HK-2 (cell line): ENCODE measurements around the gene DPP3.

Experiments used
- DNase-seq: peaks from one replicate; pipeline ENCODE4 v3.0.0-alpha.2; 2018; ENCODE audit not compliant: unreplicated experiment

Gene DPP3

DNA sequence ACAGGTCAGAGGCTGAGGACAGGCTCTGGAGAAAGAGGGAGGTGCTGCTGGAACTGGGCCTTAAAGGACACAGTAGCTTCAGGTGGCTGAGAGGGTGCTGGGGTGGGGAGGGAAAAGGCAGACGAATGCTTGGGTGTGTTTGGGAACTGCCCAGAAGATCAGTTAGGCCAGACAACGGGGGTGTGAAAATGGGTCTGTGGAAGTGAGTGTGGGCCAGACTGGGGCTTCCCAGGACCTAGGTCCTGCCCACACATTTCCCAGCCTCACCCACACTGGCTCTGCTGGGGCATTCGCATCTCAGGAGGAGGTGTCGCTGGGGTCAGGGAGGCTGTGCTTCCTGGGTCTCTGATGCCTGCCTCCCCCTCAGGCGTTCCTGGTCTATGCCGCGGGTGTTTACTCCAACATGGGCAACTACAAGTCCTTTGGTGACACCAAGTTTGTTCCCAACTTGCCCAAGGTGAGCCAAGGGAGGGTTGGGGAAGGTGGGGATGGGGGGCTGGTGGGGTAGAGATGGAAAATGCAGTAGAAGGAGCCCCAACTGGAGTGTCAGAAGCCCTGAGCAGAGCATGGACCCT is 4.7 kb downstream of the DPP3 start:
- no peak for DNase-seq

DNA sequence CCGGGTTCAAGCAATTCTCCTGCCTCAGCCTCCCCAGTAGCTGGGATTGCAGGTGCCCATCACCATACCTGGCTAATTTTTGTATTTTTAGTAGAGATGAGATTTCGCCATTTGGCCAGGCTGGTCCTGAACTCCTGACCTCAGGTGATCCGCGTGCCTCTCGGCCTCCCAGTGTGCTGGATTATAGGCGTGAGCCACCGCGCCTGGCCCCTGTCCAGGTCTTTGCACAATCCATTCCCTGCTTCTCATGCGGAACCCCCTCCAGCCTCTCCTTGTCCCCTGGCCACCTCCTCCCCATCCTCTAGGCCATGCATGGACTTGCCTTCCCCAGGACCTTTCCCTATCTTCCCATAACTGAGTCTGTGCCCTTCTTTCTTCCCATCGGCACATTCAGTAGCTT is 8.7 kb downstream of the DPP3 start:
- DNase-seq = no peak

DNA sequence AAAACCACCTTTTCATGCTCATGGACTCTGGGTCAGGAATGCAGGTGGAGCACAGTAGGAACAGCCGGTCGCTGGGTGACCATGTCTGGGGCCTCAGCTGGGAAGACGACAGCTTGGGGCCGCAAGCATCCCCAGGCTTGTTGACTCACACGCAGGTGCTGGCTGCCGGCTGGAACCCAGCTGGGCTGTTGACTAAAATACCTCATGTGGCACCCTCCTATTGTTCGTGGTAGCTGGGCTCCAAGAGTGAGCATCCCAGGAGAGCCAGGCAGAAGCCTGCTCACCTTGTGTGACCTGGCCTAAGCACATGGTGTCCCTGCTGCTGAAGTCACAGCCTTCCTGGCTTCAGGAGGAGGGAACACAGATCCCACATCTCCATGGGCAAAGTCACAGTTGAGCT is 9.4 kb downstream of the DPP3 start:
- DNase-seq = no peak

DNA sequence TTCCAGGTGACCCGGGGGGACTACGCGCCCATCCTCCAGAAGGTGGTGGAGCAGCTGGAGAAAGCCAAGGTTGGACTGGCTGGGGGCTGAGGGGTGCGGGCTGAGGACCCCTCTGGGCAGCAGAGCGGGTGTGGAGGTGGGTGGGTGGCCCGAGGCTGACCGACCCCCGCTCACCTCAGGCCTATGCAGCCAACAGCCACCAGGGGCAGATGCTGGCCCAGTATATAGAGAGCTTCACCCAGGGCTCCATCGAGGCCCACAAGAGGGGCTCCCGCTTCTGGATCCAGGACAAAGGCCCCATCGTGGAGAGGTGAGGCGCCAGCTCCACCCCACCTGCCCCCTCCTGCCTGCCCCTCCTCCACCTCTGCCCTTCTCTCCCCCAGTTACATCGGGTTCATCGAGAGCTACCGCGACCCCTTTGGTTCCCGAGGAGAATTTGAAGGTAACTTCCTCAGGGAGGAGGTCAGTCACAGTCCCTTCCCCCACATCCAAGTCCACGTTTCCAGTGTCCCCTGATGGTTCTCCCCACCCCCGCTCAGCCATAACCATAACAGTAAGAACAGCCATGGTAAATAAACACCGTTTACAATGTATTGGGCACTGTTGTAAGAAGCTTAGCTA is 11.2 kb downstream of the DPP3 start:
- DNase-seq = no peak

DNA sequence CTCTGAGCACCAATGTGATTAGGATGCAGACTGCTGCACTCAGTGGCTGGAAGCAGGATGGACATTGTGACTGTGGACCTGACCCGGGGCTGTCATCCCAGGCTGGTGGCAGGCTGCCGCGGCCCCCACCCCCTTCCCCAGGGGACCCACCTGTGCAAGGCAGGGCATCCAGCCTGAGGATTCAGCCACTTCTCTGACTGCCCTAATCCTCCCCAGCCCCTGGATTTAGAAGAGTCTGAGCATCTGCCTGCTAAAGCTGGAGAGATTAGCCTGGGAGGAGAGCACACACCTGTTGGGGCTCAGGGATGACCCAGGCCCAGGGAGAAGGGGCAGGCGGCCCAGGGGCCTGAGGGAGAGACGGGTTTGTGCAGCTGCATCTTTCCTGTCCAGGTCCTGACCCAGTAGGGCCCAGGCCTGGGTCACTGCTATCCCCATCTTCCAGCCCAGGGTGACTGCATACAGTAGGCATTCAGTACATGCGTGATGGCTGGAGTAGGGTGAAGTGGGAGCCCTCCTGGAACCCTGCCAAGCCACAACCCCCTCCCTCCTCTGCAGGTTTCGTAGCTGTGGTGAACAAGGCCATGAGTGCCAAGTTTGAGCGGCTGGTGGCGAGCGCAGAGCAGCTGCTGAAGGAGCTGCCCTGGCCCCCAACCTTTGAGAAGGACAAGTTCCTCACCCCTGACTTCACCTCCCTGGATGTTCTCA is 12.1 kb downstream of the DPP3 start:
- no peak for DNase-seq

DNA sequence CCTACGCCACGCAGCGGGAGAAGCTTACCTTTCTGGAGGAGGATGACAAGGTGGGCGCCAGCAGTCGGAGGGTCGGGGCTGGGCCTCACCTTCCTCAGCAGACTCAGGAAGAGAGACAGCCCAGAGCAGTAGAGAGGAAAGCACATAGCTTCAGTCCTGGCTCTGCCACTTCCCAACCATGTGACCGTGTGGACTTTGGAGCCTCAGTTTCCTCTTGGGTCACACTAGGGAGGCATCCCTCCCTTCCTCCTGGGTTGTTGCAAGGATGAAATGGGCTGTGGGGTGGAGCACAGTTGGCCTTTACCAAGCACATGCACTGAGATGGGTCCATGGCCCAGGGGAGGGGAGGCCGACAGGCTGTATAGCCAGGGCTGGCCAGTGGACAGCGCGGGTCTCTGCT is 12.9 kb downstream of the DPP3 start:
- DNase-seq = no peak

DNA sequence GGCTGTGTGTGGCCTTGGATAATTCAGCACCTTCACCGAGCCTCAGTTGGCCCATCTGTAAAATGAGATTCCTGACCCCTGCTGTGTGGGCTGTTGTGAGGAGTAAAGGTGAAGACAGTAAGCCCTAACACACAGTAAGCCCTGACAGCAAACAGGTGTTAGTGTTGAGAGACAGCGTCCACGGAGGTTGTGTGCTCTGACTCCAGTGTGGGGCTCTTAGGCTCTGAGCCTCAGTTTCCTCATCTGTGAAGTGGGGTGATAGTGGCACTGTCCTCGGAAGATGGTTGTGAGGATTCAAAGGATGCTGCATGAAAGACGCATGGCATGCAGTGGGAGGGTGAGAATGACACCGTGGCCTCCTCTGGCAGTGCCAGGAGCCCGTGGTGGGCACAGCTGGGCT is 14.2 kb downstream of the DPP3 start:
- no peak for DNase-seq

DNA sequence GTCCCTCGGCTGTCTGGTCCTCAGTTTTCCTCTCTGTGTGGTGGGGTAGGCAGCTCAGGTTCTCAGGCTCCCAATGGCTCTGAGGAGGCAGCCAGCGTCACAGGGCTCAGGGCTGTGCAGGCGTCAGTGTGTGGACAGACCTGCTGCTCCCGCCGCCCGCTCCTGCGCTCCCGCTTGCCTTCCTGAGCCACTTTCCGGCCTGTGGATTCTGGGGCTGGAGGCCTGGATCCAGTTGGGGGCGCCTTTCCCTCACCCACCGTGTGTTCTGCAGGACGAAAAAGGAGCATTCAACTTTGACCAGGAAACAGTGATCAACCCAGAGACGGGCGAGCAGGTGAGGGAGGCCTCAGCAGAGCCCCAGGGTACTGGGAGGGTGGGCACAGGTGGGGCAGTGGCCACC is 14.7 kb downstream of the DPP3 start:
- no peak for DNase-seq

DNA sequence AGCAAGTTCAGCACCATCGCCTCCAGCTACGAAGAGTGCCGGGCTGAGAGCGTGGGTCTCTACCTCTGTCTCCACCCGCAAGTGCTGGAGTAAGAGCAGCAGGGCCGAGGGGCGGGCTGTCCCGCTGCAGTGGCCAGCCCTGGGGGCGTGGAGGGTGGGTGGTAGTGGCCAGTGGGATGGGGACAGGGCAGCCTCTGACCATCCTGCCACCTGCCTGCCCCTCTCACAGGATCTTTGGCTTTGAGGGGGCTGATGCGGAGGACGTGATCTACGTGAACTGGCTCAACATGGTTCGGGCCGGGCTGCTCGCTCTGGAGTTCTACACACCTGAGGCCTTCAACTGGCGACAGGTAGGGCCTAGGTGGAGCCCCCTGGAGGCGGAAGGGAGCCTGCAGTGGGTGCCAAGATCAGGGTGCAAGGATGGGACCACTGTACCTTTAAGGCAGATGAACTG is 15.2 kb downstream of the DPP3 start:
- DNase-seq = no peak

DNA sequence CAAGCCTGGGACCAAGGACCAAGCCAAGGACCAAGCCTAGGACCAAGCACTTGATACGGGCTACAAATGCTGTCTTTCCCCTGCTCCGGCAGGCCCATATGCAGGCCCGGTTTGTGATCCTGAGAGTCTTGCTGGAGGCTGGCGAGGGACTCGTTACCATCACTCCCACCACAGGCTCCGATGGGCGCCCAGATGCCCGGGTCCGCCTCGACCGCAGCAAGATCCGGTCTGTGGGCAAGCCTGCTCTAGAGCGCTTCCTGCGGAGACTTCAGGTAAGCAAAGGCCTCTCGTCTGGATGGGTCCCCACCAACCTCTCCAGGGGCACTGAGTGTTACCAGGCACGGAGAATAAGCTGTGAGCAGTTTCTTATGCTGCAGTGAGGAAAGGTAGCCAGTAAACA is 17.0 kb downstream of the DPP3 start:
- no peak for DNase-seq

DNA sequence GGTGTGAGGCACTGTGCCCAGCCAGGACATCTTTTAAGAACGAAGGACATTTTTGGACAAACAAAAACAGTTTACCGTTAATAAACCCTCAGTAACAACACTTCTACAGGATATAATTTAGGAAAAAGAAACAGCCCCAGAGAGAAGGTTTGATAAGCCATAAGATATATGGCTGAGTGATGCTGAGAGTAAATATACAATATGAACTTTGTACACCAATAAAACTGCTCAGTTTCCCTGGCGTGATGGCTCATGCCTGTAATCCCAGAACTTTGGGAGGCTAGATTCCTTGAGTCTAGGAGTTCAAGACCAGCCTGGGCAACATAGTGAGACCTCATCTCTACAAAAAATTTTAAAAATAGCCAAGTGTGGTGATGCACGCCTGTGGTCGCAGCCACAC is 18.3 kb downstream of the DPP3 start:
- no peak for DNase-seq

DNA sequence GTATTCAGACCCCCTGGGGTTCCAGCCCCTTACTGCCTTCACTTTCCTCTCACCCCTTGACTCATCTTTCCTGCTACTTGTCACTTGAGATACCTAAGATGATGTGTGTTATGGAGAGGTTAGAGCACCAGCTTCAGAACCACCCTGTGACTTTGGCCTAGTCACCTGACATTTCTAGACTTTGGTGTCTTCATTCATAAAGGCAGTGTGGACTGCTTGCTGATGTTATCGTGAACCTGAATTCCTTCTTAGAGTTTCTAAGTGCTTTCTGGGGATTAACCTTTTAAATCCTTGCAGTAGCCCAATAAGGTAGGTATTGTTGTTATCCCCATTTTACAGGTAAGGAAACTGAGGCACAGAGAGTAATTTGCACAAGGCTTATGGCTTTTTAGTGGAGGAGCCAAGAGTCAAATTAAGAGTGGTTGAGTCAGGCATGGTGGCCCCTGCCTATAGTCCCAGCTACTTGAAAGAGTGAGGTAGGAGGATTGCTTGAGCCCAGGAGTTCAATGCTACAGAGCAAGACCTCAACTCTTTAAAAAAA is 25.1 kb downstream of the DPP3 start:
- DNase-seq = no peak

DNA sequence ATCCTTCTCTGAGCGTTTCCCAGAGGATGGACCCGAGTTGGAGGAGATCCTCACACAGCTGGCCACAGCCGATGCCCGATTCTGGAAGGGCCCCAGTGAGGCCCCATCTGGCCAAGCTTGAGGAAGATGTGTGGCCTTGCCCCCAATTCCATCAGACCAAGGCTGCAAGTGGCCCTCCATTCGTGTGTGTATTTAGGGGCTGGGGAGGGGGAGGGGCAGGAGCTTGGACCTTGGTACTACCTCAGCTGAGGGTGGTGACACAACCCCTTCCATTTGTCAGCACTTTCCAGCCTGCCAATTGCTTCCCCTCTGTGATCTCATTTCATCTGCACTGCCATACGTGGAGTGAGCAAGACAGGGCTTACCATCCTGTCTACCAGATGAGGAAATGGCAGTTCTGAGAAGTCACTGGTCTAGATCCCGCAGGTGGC is 28.9 kb downstream of the DPP3 start:
- DNase-seq = no peak

DNA sequence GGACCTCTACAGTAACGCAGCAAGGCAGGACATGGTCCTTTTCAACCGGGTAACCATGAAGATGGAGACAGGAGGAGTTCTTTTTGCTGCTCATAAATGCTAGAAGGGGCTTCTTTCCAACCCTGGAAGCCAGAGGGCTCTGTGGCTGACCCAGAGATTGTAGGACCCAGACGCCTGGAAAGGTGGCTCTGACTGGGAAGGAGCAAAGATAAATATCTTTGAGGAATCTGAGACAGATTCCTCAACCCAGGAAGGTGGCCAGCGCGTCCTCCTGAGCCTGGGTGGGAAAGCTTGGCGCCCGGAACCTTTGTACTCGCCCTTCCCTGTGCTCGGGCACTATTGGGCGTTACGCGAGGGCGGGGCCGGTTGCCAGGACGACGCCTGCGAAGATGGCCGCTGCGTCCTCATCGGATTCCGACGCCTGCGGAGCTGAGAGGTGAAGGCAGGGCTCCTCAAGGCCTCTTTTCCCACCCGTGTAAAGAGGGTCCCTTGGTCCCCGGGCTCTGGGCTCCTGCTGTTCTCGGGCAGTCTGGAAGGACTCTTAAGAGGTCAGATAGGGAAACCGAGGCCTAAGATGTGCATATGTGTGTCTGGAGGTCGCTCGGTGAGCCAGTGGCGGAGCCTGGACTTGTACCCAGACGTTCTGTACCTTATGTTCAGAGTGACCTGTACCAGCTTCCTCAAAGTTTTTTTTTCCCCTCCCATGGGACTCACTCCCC is 30.2 kb downstream of the DPP3 start, which contains the start of gene BBS1:
Gene BBS1, plus strand, starts transcription at position 365 of the 719 bp plus-strand sequence. Its CDS starts 25 bp downstream, at position 390.
- DNase-seq = peak; percentile 79

DNA sequence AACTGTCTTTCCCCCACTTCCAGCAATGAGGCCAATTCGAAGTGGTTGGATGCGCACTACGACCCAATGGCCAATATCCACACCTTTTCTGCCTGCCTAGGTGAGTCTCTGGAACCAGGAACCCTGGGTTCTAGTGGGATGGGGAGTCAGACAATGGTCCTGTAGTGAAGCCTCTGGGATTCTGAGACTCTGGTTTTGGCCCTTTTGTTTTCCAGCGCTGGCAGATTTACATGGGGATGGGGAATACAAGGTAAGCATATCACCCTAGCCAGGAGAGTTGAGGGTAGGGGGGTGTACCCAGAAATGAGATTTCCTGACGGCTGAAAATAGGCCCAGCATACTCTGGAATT is 30.7 kb downstream of the DPP3 start:
- no peak for DNase-seq

DNA sequence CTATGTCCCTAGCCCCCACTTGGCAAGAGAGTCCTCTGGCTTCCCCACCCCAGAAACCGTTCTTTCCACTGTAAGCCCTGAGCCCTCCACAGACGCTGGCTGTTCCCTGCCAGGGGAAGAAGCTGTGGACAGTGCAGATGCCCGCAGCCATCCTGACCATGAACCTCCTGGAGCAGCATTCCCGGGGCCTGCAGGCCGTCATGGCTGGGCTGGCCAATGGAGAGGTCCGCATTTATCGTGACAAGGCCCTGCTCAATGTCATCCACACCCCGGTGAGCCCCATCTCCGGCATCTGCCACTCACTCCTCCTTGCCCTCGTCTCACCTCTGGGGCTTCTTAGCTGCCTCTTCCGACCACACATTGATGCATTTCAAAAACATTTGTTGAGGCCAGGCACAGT is 43.4 kb downstream of the DPP3 start:
- DNase-seq = no peak

DNA sequence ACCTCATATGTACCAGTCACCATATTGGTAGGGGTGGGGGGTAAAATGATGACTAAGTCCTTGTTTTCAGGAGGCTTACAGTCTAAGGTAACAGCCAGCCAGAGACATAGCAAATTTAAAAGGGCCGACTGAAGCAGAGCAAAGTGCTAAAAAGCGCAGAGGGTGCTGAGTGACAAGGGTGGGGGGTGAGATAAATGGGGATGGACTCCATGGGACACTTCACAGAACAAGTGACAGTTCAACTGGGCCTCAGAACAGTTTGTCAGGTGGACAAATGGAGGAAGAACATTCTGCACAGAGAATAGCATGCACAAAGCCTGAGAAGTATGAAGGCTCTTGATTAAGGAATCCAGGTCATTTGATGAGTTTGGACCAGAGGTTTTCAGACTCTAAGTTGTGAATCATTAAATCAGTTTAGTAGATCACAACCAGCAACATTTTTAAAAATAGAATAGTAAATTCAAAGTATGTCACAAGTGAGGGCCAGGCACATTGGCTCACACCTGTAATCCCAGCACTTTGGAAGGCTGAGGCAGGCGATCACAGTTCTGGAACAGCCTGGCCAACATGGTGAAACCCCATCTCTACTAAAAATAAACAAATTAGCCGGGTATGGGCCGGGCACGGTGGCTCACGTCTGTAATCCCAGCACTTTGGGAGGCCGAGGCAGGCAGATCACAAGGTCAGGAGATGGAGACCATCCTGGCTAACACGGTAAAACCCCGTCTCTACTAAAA is 44.2 kb downstream of the DPP3 start:
- no peak for DNase-seq

DNA sequence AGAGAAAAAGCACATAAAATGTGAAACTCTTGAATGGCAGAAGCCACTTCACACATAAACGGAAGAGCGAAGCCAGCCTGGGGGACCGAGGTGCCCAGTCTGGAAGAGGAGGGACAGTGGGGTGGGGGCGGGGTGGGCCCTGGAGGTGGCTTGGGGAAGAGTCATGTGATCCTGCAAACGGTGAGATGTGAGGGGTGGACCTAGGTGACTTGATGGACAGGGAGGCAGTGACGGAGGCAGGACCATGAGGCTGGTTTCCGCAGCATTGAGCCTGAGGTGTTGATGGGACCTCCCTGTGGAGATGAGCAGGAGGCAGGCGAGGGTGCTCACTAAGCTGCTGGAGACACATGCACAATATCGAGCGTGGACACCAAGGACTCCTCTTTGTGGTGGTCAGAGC is 48.8 kb downstream of the DPP3 start:
- no peak for DNase-seq

DNA sequence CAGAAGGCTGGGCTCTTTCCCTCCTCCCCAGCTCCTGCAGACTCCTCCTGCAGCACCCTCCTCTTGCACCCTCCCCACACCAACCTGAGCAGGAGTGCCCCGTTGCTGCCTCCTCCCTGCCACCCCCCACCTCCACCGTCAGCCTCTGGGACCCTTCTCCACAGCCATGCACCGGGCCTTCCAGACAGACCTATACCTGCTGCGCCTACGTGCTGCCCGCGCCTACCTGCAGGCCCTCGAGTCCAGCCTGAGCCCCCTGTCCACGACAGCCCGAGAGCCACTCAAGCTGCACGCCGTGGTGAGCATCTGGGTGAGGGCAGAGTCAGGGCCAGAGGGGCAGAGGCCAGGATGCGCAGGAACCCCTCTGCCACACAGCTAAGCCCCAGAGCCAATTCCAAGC is 49.4 kb downstream of the DPP3 start:
- DNase-seq = no peak

DNA sequence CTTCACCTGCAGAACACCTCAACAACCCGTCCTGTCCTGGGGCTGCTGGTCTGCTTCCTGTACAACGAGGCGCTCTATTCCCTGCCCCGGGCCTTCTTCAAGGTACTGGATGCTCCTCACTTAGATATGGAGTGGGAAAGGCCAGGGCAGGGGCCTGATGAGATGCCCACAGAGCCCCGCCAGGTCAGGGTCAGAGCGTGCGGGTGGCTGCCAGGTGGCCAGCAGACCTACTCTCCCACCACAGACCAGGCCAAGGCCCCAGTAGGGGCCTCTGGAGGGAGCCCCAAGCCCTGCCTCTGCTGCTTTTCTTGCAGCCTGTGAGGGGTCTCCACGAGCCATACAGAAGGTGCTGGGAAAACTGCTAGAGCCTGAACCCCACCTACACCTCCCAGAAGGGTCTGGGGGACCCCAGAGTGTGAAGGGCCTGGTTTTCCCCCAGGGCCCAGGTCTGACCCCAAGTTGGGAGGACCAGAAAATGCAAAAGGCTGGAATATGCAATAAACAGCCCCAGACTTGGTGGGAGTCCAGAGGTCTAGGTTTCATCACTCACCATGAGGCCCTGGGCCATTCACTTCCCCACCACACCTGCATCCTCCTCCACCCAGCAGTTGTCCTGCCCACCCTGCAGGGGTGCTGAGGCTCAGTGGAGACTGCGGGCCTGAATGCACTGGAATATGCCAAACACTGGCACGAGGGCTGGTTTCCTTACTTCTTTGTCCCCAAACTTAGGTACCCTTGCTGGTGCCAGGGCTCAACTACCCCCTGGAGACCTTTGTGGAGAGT is 50.9 kb downstream of the DPP3 start:
- no peak for DNase-seq

DNA sequence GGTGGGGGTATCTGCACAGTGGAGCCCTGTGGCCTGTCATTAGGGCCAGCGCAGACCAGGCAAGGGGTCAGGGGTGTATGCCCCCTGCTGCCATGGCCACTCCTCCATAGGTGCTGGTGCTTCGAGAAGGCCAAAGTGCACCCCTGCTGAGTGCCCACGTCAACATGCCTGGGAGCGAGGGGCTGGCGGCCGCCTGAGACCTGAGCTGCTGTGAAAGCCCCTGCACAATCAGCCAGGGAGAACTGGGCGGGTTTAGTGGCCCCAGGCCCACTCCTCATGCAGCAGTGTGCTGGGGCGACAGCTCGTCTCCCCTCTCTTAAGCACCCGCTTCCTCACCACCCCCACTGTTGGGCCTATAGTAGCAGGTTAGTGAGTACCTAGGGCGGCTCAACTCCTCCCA is 51.6 kb downstream of the DPP3 start:
- DNase-seq = no peak
